ENCODE measurements around the gene FNDC1.

Gene FNDC1

DNA sequence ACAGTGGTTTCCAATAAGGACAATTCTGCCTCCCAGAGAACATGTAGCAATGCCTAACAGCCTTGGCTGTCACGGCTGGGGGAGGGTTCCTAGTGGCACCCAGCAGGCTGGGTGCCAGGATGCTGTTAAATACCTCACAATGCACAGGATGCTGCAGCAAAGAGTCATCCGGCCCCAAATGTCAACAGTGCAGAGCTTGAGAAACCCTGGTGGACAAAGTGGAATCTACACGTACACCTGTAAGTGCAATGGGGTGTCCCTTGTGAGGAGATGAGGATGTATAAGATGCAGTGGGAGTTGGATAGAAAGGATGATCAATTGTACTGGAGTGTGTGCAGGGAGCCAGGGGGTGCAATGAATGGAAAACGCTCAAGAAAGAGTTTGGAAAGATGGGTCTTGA, 142.4 kb downstream of the FNDC1 start:
- H3K27ac ChIP-seq: no peak overlapping the region
- TF ChIP-seq, protein P1, sequence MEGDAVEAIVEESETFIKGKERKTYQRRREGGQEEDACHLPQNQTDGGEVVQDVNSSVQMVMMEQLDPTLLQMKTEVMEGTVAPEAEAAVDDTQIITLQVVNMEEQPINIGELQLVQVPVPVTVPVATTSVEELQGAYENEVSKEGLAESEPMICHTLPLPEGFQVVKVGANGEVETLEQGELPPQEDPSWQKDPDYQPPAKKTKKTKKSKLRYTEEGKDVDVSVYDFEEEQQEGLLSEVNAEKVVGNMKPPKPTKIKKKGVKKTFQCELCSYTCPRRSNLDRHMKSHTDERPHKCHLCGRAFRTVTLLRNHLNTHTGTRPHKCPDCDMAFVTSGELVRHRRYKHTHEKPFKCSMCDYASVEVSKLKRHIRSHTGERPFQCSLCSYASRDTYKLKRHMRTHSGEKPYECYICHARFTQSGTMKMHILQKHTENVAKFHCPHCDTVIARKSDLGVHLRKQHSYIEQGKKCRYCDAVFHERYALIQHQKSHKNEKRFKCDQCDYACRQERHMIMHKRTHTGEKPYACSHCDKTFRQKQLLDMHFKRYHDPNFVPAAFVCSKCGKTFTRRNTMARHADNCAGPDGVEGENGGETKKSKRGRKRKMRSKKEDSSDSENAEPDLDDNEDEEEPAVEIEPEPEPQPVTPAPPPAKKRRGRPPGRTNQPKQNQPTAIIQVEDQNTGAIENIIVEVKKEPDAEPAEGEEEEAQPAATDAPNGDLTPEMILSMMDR (conservative IDR thresholded peaks at IDR 0.05; ENCODE audit: low read depth, low read length): no peak
- no peak overlapping the region for H2AFZ ChIP-seq (ENCODE audit: low read depth)
- no peaks in the 10 kb centered on the region for H3K27me3 ChIP-seq (ENCODE audit: insufficient read depth, low read depth)
- no peaks in the 10 kb centered on the region for H4K20me1 ChIP-seq (ENCODE audit: insufficient read depth)
- H3K9ac ChIP-seq: no peak overlapping the region
- no peak overlapping the region for H3K4me3 ChIP-seq (IDR thresholded peaks at IDR 0.05; ENCODE audit: insufficient read depth, low read depth, low read length)
- no peaks in the 10 kb centered on the region for H3K4me1 ChIP-seq (ENCODE audit: low read depth, poor library complexity, severe bottlenecking)
- H3K79me2 ChIP-seq (ENCODE audit: insufficient read depth, low read depth): no peaks in the 10 kb centered on the region
- no peak overlapping the region for H3K4me2 ChIP-seq
- H3K36me3 ChIP-seq (ENCODE audit: insufficient read depth): no peaks in the 10 kb centered on the region

DNA sequence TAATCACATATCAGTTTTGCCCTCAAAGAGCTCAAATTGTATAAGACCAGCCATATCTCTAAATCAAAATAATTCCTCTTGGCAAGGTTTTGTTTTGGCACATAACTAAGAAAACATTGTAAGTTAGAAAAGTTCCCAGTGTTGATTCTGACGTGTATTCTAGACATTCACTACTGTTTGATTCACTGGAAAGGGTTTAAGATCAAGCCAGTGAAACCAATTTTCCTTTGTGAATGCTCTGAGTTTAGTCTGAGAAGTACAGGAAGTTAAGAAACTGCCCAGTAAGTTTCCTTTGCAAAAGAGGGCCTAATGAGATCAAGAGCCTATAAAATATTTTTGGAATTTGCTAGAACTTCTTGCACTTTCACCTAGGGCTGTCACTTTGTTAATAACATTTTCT, 143.0 kb downstream of the FNDC1 start:
- Histone ChIP-seq H3K27me3 (ENCODE audit: insufficient read depth, low read depth) (no peaks in the 10 kb centered on the region), H3K9ac (no peak overlapping the region), H3K4me2 (no peak overlapping the region), H3K36me3 (ENCODE audit: insufficient read depth) (no peaks in the 10 kb centered on the region), H2AFZ (ENCODE audit: low read depth) (no peak overlapping the region), H3K27ac (no peak overlapping the region), H3K4me1 (ENCODE audit: low read depth, poor library complexity, severe bottlenecking) (no peaks in the 10 kb centered on the region), H3K4me3 (IDR thresholded peaks at IDR 0.05; ENCODE audit: insufficient read depth, low read depth, low read length) (no peak overlapping the region), H4K20me1 (ENCODE audit: insufficient read depth) (no peaks in the 10 kb centered on the region), H3K79me2 (ENCODE audit: insufficient read depth, low read depth) (no peaks in the 10 kb centered on the region)
- TF ChIP-seq, protein P1 (conservative IDR thresholded peaks at IDR 0.05; ENCODE audit: low read depth, low read length): no peak

DNA sequence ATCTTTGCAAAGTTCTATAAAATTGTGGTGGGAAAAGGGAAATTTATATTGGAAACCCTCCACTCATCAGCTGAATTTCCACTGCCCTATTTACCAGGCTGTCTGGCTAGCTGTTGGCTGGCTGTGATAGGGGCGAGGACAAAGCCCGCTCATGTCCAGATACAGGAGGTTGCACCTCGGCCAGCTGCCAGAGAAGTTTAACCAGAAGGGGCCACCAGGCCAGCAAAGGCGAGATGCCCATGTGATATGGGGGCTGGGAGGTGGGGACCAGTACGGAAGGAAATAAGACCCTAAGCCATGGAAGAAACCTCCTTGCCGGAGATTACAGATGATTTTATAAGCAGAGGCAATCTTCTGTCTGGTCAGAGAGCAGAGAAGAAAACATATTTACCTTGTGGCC, 143.8 kb downstream of the FNDC1 start:
- Histone ChIP-seq H3K4me3 (IDR thresholded peaks at IDR 0.05; ENCODE audit: insufficient read depth, low read depth, low read length) (no peak overlapping the region), H3K27ac (no peak overlapping the region), H3K4me2 (no peak overlapping the region), H4K20me1 (ENCODE audit: insufficient read depth) (no peaks in the 10 kb centered on the region), H2AFZ (ENCODE audit: low read depth) (no peak overlapping the region), H3K36me3 (ENCODE audit: insufficient read depth) (no peaks in the 10 kb centered on the region), H3K79me2 (ENCODE audit: insufficient read depth, low read depth) (no peaks in the 10 kb centered on the region), H3K9ac (no peak overlapping the region), H3K27me3 (ENCODE audit: insufficient read depth, low read depth) (no peaks in the 10 kb centered on the region), H3K4me1 (ENCODE audit: low read depth, poor library complexity, severe bottlenecking) (no peaks in the 10 kb centered on the region)
- TF ChIP-seq, protein P1 (conservative IDR thresholded peaks at IDR 0.05; ENCODE audit: low read depth, low read length): no peak

DNA sequence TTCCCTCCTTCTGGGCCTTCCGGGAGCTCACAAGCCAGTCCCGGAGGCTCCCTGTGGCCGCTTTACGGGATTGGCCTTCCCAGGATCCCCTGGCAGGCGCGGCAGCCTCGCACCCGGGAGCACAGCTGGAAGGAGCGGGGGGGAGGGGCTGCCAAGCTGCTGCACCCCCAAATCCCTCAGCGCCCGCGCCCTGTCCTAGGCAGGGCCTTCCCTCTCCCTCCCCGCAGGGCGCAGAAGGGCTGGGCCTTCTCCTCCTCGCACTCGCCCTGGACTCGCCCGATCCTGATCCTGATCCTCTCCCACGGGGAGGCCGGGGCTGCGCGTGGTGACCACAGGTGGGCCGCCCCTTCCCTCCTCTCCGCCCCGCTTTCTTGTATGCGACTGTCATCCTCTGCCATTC, 146.4 kb downstream of the FNDC1 start:
- H3K4me3 ChIP-seq (IDR thresholded peaks at IDR 0.05; ENCODE audit: insufficient read depth, low read depth, low read length): no peak overlapping the region
- no peak overlapping the region for H3K4me2 ChIP-seq
- no peaks in the 10 kb centered on the region for H3K4me1 ChIP-seq (ENCODE audit: low read depth, poor library complexity, severe bottlenecking)
- no peaks in the 10 kb centered on the region for H4K20me1 ChIP-seq (ENCODE audit: insufficient read depth)
- TF ChIP-seq, protein P1 (conservative IDR thresholded peaks at IDR 0.05; ENCODE audit: low read depth, low read length): no peak
- no peak overlapping the region for H3K9ac ChIP-seq
- no peak overlapping the region for H3K27ac ChIP-seq
- no peaks in the 10 kb centered on the region for H3K36me3 ChIP-seq (ENCODE audit: insufficient read depth)
- H2AFZ ChIP-seq (ENCODE audit: low read depth): no peak overlapping the region
- no peaks in the 10 kb centered on the region for H3K27me3 ChIP-seq (ENCODE audit: insufficient read depth, low read depth)
- no peaks in the 10 kb centered on the region for H3K79me2 ChIP-seq (ENCODE audit: insufficient read depth, low read depth)

DNA sequence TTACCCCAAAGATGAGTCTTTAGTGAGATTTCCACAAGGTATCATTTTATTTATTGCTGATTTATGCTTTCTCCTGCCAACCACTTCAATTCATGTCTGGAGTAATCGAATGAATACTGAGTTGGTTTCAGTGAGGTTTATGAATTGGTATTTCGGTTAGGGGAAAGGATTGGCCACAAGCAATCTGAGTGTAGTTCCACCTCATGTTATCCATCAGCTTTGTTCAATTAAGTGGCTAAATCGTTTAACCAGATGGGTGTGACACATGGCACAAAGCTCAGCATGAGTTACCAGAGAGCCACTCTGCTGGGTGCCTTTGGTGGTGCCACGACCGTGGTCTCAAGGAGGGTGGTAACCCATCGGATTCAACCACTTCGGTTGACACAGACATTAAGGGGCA, 148.2 kb downstream of the FNDC1 start:
- H3K4me2 ChIP-seq: no peak overlapping the region
- no peak overlapping the region for H2AFZ ChIP-seq (ENCODE audit: low read depth)
- no peak overlapping the region for H3K4me3 ChIP-seq (IDR thresholded peaks at IDR 0.05; ENCODE audit: insufficient read depth, low read depth, low read length)
- no peaks in the 10 kb centered on the region for H3K36me3 ChIP-seq (ENCODE audit: insufficient read depth)
- no peak overlapping the region for H3K9ac ChIP-seq
- H3K79me2 ChIP-seq (ENCODE audit: insufficient read depth, low read depth): no peaks in the 10 kb centered on the region
- H3K4me1 ChIP-seq (ENCODE audit: low read depth, poor library complexity, severe bottlenecking): no peaks in the 10 kb centered on the region
- H4K20me1 ChIP-seq (ENCODE audit: insufficient read depth): no peaks in the 10 kb centered on the region
- H3K27me3 ChIP-seq (ENCODE audit: insufficient read depth, low read depth): no peaks in the 10 kb centered on the region
- H3K27ac ChIP-seq: no peak overlapping the region
- TF ChIP-seq, protein P1 (conservative IDR thresholded peaks at IDR 0.05; ENCODE audit: low read depth, low read length): no peak

Measured in KMS-11 (cell line).